SW 1271 (cell line): ENCODE measurements around the gene RNF11.

Source experiments
- DNase-seq, 2 experiments: peaks; one replicate each; lab custom pipeline; 2025; lab: John Stamatoyannopoulos, UW

Gene RNF11

DNA sequence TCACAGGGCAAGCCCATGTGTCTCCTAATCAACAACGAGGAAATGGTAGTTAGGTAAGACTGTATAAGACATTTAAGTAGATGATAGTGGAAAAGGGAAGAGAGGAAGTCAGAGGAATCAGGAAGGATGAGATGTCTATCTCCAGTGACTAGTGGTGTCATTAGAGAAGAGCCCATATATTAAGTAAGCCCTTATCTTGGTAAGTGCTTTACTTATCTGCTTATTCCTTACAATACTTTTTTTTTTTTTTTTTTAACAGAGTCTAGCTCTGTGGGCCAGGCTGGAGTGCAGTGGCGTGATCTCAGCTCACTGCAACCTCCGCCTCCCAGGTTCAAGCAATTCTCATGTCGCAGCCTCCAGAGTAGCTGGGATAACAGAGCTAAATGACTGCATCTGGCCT is 29.5 kb downstream of the RNF11 start:
- DNase-seq: no peak

DNA sequence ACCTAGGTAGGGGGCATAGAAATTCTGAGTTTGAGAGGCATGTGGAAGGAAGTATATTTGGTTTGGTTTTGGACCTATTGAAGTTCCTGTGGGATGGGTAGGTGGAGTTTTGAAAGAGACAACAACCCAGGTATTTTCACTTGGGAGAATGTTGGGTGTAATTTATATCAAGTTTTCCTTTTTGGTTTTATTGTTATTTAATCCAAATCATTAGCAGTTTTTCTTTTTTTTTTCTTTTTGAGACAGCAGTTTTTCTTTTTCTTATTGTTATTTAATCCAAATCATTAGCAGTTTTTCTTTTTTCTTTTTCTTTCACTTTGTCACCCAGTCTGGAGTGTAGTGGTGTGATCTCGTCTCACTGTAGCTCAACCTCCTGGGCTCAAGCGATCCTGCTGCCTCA is 30.1 kb downstream of the RNF11 start:
- no peak for DNase-seq

DNA sequence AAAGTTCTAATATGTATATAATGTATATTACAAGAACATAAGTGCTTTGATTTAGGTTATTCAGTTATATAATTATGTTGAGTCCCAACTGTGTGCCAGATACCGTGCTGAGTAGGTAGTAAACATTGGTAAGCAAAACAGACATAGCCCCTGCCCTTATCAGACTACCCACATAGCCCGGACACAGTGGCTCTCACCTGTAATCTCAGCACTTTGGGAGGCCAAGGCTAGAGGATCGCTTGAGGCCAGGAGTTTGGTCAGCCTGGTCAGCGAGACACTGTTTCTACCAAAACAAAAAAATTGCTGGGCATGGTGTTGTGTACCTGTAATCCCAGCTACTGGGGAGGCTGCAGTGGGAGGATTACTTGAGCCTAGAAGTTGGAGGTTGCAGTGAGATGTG is 30.7 kb downstream of the RNF11 start:
- no peak for DNase-seq

- DNase-seq: no peak
Observed at GRCh38 chr1:51268634-51269033, 32.6 kb downstream of the RNF11 start.

GRCh38 chr1:51270751-51271150 is 34.7 kb downstream of the RNF11 start:
- DNase-seq: no peak

DNA sequence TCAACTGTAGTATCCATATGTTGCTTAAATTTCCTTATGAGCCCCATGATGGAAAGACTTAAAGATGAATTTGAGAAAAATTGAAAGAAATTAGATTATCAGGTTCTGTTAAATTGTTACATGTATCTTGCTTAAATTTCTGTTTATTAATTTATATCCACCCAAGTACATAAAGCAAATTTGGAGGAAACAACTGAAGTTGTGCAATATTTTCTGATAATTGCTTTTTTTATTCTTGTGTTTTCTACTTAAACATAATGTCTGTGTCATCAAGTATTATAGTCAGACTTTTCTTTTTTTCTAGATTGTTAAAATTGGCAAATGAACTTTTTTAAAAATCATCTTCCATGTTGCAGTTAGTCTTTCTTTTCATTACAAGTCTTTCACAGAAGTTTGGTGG is 36.8 kb downstream of the RNF11 start:
- no peak for DNase-seq

DNA sequence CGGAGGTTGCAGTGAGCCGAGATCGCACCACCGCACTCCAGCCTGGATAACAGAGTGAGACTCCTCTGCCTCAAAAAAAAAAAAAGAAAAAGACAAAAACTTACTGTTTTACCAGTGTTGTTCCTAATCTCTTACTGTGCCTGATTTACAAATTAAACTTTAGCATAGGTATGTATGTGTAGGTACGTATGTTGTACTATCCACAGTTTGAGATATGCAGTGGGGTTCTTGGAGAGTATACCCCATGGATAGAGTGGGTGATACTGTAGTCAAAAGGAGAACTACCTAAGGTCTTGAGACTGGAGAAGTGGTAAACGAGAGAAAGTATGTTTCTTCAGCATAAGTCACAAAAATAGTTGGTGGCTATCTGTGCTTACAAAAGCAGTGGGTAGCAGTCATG is 38.6 kb downstream of the RNF11 start:
- DNase-seq: no peak

- DNase-seq: no peak
Observed at GRCh38 chr1:51276286-51276685, 40.2 kb downstream of the RNF11 start.

- no peak for DNase-seq
Observed at GRCh38 chr1:51280321-51280978, 44.4 kb downstream of the RNF11 start.

DNA sequence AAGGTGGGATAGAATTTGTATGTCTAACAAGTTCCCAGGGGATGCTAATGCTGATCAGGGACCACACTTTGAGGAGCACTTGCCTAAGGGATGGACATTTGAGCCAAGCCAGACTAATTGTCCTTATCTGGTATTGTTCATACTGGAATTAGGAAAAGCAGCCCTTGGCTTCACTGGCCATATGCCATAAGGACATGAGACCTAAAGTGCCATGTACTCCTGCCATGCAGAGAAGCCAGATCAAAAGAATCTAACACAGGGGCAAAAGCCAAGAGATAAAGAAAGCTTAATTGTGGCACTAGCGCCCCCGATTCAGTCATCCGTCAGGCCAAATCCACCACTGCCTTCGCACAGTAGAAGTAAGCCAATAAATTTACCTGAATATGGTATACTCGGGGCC is 45.7 kb downstream of the RNF11 start:
- DNase-seq: no peak

DNA sequence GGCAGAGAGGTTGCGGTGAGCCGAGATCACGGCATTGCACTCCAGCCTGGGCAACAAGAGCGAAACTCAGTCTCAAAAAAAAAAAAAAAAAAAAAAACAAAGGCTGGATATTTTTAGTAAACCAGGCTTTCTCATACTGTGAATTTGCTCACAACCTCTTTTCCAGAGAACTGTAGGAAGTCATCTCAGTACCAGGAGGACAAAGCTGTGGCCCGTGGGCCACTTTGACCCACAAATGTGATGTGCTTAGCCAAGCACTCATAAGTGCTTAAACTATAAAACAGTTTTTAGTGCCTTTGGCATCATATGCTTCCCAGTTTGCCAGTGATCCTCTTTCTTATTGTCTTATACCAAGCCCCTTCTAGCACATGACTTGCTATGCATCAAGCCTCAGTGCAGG is 46.5 kb downstream of the RNF11 start:
- DNase-seq: no peak

DNA sequence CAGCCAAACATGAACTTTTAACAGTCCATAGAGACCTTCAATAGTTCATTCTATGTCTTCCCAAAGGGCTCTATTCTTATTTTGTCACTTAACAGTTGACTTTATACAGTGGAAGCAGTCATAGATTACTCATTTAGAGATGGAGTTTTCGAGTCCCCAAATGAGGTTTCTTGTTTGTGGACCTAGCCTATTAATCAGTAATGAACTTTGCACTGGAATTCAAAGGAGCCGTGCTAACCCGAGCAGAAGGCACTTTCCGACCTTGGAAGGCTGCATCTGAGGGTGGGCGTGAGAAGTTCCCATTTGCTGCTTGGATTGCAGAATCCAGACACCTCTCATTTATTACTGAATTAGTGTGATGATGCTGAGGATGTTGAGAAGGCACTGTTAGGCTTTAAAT is 47.9 kb downstream of the RNF11 start:
- DNase-seq: no peak

GRCh38 chr1:51284487-51284954 is 48.4 kb downstream of the RNF11 start:
- no peak for DNase-seq

GRCh38 chr1:51285055-51285454 is 49.0 kb downstream of the RNF11 start:
- DNase-seq: no peak

GRCh38 chr1:51287966-51288365 is 51.9 kb downstream of the RNF11 start:
- no peak for DNase-seq

GRCh38 chr1:51288578-51288977 is 52.5 kb downstream of the RNF11 start:
- DNase-seq: no peak

DNA sequence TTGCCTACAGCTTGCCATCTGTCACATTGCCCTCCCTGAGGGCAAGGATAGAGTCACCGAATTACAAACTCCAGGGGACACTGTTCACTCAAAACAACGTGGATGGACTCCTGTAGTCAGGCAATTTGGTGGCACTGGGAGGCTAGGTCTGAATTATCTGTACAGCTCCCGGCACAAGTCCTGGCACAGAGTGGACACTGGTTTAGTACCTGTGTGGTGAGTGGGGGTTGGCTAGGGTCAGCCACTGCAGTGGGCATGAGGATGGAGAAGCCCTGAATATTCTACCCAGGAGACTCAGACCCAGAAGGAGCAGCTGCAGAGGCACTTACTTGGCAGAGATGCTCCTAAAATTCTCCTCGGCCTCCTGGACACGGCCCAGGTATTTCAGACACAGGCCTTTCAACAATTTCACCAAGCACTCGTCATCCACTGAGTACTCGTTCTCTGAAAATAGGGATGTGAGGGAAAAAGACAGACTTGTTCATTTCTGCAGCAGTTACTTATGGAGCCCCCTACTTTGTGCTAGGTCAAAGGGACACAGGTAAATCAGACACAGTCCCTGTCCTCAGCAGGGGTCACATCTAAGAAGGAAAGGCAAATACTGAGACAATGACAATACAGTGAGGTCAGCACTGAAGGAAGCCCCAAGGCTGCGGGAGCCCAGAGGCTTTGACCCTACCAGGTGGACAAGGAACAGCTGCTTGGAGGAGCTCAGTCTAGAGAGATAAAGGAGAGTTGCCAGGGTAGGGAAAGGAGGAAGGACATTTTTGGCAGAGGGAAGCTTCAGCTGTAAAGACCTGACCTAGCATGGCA is 53.8 kb downstream of the RNF11 start:
- no peak for DNase-seq

- DNase-seq: no peak
Observed at GRCh38 chr1:51290489-51290847, 54.4 kb downstream of the RNF11 start.

GRCh38 chr1:51293898-51294515 is 57.9 kb downstream of the RNF11 start:
- DNase-seq: no peak

DNA sequence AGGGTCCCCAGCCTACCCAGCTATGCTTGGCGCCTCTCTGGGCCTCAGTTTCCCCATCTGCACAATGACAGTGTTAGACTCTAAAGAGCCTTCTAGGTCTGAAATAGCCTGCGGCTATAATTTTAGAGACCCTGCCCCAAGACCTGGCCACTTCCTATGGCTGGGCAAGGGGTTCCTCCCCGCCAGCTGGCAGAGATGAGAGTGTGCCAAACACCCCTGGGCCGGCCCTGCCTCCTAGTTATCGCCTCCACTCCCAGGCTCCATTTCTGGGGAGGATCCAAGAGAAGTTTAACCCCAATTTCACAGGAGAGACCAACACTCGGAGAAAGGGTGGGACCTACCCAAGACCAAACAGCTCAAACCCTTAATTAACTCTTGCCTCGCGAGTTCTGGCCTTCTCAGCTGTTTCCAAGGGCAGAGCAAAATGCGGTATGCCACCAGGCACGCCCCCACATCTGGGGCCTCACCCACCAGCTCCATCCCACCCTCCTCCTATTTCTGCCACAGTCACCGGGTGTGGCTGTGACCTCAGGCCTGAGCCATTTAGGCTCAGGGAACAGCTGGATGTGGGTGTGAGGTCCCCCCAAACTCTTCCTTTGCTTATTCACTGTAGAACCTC is 58.6 kb downstream of the RNF11 start:
- no peak for DNase-seq

DNA sequence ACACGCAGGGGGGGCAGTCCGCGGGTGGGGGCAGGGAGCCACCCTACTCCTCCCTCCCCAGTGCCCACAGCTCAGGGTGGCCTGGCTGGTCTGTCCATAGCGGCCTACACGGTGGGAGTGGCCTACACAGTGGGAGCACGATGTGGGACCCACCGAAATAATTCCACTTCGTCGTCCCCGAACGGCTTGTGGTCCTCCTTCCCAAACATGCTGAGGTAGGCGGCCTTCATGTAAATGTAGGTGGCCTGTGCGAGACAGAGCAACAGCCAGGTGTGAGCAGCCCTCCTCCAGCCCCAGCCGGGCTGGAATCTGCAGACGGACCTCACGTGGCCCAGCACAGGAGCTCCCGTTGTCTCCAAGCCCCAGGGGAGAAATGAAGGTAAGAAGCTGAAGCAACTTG is 59.9 kb downstream of the RNF11 start:
- no peak for DNase-seq

GRCh38 chr1:51296383-51297357 is 60.6 kb downstream of the RNF11 start:
- peak; percentile 25 to 51 for DNase-seq
